ENCODE data around the gene MLLT1. TPM values are rescaled to one million over a fixed set of nuclear protein-coding genes. Genes with fewer than 3 reads are reported as not detected.

MLLT1 gene
- total RNA-seq, 1 experiment from 2014 or later, result 55.0 TPM

- H3K9me2 ChIP-seq (ENCODE audit: insufficient read depth), result no peaks in the 10 kb centered on the region
- DNase-seq (ENCODE audit: low read depth, low spot score), result no peak
- H3K79me2 ChIP-seq (ENCODE audit: insufficient read depth, low read length), result no peaks in the 10 kb centered on the region
- no peak overlapping the region for H3K9ac ChIP-seq (ENCODE audit: low read length)
- H4K20me1 ChIP-seq (ENCODE audit: insufficient read depth), result no peaks in the 10 kb centered on the region
- H3K4me2 ChIP-seq (ENCODE audit: low read length), result no peak overlapping the region
- intact Hi-C loops (cut with micrococcal nuclease), result no loop called here
- no peaks in the 10 kb centered on the region for H3K36me3 ChIP-seq (ENCODE audit: control insufficient read depth in 1 of 2, insufficient read depth in 2 of 2, low read length in 2 of 2)
- no peaks in the 10 kb centered on the region for H3K4me1 ChIP-seq (ENCODE audit: control insufficient read depth in 1 of 2, insufficient read depth in 2 of 2, low read length in 2 of 2)
- H2AFZ ChIP-seq (ENCODE audit: low read depth, low read length, poor library complexity, severe bottlenecking), result no peak overlapping the region
- no peaks in the 10 kb centered on the region for H3K27me3 ChIP-seq (ENCODE audit: insufficient read depth, low read length)
- H3K27ac ChIP-seq (ENCODE audit: low read depth, low read length), result no peak overlapping the region
- CTCF ChIA-PET, result no interaction called here
- RAD21 ChIA-PET (ENCODE audit: low non-redundant PET in 1 of 2, low total read pairs in 2 of 2, uncharacterized antibody in 2 of 2, unreplicated experiment in 2 of 2), result no interaction called here
- peaks cover 26 to 42% of the 10 kb centered on the region in 2 experiments; a peak in 3 of 4 replicates for H3K9me3 ChIP-seq (ENCODE audit: control insufficient read depth in 1 of 2, insufficient read depth in 1 of 2, low read depth in 1 of 2, low read length in 2 of 2)
- TF ChIP-seq CTCF (IDR thresholded peaks at IDR 0.05 in 2 of 3, conservative IDR thresholded peaks at IDR 0.05 in 1 of 3; ENCODE audit: borderline replicate concordance in 1 of 3, insufficient read depth in 1 of 3, low read depth in 2 of 3, low read length in 2 of 3) (no peak), ZNF274 (IDR thresholded peaks at IDR 0.05; ENCODE audit: low read depth, low read length) (no peak)
- no TSS peak for BruUV-seq (replicated peaks)
- no peak for ATAC-seq
- POLR2A ChIA-PET, result no interaction called here
- H3K4me3 ChIP-seq (replicated peaks in 1 of 2; ENCODE audit: low read depth in 1 of 2, low read length in 2 of 2), result no peak overlapping the region
These were observed 9.0 kb upstream of the MLLT1 start for GRCh38 chr19:6288737-6289136.

GRCh38 chr19:6287269-6287885 is 7.6 kb upstream of the MLLT1 start:
- TF ChIP-seq ATF3 (IDR thresholded peaks at IDR 0.05), result no peak
- TF ChIP-seq POLR2A (IDR thresholded peaks at IDR 0.05; ENCODE audit: borderline replicate concordance, extremely low read depth, insufficient read depth, insufficient read length), result no peak
- TF ChIP-seq TCF7L2 (IDR thresholded peaks at IDR 0.05; ENCODE audit: borderline replicate concordance, extremely low read depth, insufficient read depth, insufficient read length), result no peak
- no peak for TF ChIP-seq JUND (IDR thresholded peaks at IDR 0.05)
- TF ChIP-seq POLR2AphosphoS5 (IDR thresholded peaks at IDR 0.05; ENCODE audit: low read depth, low read length), result no peak
- TF ChIP-seq EZH2phosphoT487 (IDR thresholded peaks at IDR 0.05; ENCODE audit: borderline replicate concordance), result no peak
- TF ChIP-seq SIN3A (IDR thresholded peaks at IDR 0.05; ENCODE audit: low read depth), result no peak
- no peak for TF ChIP-seq FOSL1 (IDR thresholded peaks at IDR 0.05; ENCODE audit: low read depth)
- TF ChIP-seq MAX (IDR thresholded peaks at IDR 0.05), result no peak
- TF ChIP-seq REST (IDR thresholded peaks at IDR 0.05; ENCODE audit: low read depth), result no peak
- TF ChIP-seq SRF (IDR thresholded peaks at IDR 0.05; ENCODE audit: low read depth), result no peak
- intact Hi-C loops (cut with micrococcal nuclease), result no loop called here
- Histone ChIP-seq H3K4me2 (ENCODE audit: low read length) (no peak overlapping the region), H3K79me2 (ENCODE audit: insufficient read depth, low read length) (no peaks in the 10 kb centered on the region), H4K20me1 (ENCODE audit: insufficient read depth) (no peaks in the 10 kb centered on the region), H3K27me3 (ENCODE audit: insufficient read depth, low read length) (no peaks in the 10 kb centered on the region), H2AFZ (ENCODE audit: low read depth, low read length, poor library complexity, severe bottlenecking) (no peak overlapping the region), H3K9me3 (ENCODE audit: control insufficient read depth in 1 of 2, insufficient read depth in 1 of 2, low read depth in 1 of 2, low read length in 2 of 2) (peaks cover 25 to 32% of the 10 kb centered on the region in 2 experiments; a peak in 3 of 4 replicates), H3K4me3 (replicated peaks in 1 of 2; ENCODE audit: low read depth in 1 of 2, low read length in 2 of 2) (no peak overlapping the region), H3K4me1 (ENCODE audit: control insufficient read depth in 1 of 2, insufficient read depth in 2 of 2, low read length in 2 of 2) (no peaks in the 10 kb centered on the region), H3K27ac (ENCODE audit: low read depth, low read length) (no peak overlapping the region), H3K9ac (ENCODE audit: low read length) (no peak overlapping the region), H3K9me2 (ENCODE audit: insufficient read depth) (no peaks in the 10 kb centered on the region), H3K36me3 (ENCODE audit: control insufficient read depth in 1 of 2, insufficient read depth in 2 of 2, low read length in 2 of 2) (no peaks in the 10 kb centered on the region)
- ChIA-PET CTCF (no interaction called here), POLR2A (no interaction called here), RAD21 (ENCODE audit: low non-redundant PET in 1 of 2, low total read pairs in 2 of 2, uncharacterized antibody in 2 of 2, unreplicated experiment in 2 of 2) (no interaction called here)
- DNase-seq (ENCODE audit: low read depth, low spot score) (no peak), ATAC-seq (no peak)
- BruUV-seq (replicated peaks), result no TSS peak
